ENCODE results near the gene SLC6A9. TPM values are rescaled to one million over a fixed set of nuclear protein-coding genes. Genes with fewer than 3 reads are reported as not detected.

SLC6A9 gene
- polyA plus RNA-seq, 2 of the 4 experiments (the other 2 are of a cell fraction): 9.0 to 17.7 TPM

DNA sequence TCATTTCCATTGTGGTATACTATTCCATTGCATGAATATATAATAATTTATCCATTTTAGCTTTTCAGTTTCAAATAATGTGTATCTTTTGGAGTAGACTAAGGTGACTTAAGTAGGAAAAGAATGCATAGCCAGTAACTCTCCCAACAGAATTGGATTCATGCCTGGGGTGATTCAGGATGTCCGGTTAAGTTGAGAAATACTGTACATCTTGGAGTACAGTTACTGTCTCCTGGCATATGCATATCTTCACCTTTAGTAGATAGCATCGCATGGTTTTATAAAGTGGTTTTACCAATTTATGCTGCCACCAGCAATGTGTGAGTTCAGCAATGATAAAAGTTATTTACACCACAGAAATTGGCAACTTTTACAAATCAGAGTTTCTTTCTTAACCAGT is 18.6 kb upstream of the SLC6A9 start:
- POLR2A ChIA-PET: no interaction called here
- Histone ChIP-seq H3K4me2 (peak overlapping the region; percentile 78), H3K9me3 (no peaks in the 10 kb centered on the region), H3K4me3 (peak overlapping the region; percentile 34; the same call in 1 of the 3 replicates), H3K27ac (peak overlapping the region; percentile 86 to 91), H3K4me1 (peaks cover 33% of the 10 kb centered on the region)
- ATAC-seq: peak; percentile 49 to 65; a peak in 5 of 6 replicates
- CTCF ChIA-PET: interaction anchor here (0.7 to 12.3 kb wide), 5 partner anchors 14 to 603 kb away, joined by 3 to 148 read pairs (median 15); no protein-coding TSS in a partner anchor
- TF ChIP-seq HDAC2 (IDR thresholded peaks at IDR 0.05) (no peak), HOXA7 (CRISPR knock-in tag; IDR thresholded peaks at IDR 0.05) (no peak), RAD21 (conservative IDR thresholded peaks at IDR 0.05 in 1 of 2, IDR thresholded peaks at IDR 0.05 in 1 of 2) (no peak), HMGXB4 (CRISPR knock-in tag; IDR thresholded peaks at IDR 0.05; ENCODE audit: borderline replicate concordance) (no peak), CEBPB (IDR thresholded peaks at IDR 0.05) (peak in 1 of 2 experiments; percentile 70; a peak in 2 of 4 replicates), GATA3 (IDR thresholded peaks at IDR 0.05; ENCODE audit: borderline replicate concordance) (peak; percentile 33; the same call in 1 of the 2 replicates), EHF (CRISPR knock-in tag; IDR thresholded peaks at IDR 0.05) (no peak), MAX (IDR thresholded peaks at IDR 0.05) (0 out of 2 replicates have a peak, but pooled peaks have one; percentile 21), FOSB (CRISPR knock-in tag; IDR thresholded peaks at IDR 0.05) (no peak), ATOH8 (CRISPR knock-in tag; IDR thresholded peaks at IDR 0.05; ENCODE audit: low read depth) (no peak), RARB (CRISPR knock-in tag; IDR thresholded peaks at IDR 0.05) (no peak), JUNB (IDR thresholded peaks at IDR 0.05) (no peak), SREBF2 (IDR thresholded peaks at IDR 0.05) (no peak), JUN (IDR thresholded peaks at IDR 0.05) (0 out of 5 replicates have a peak, but pooled peaks of 1 of the 2 experiments have one; percentile 16), CHD2 (IDR thresholded peaks at IDR 0.05; ENCODE audit: low read length, partially characterized antibody) (no peak), FOXS1 (CRISPR knock-in tag; IDR thresholded peaks at IDR 0.05) (no peak), HEYL (CRISPR knock-in tag; IDR thresholded peaks at IDR 0.05) (no peak), RNF2 (IDR thresholded peaks at IDR 0.05; ENCODE audit: borderline replicate concordance, low read depth) (no peak), MAZ (IDR thresholded peaks at IDR 0.05; ENCODE audit: borderline replicate concordance, low read depth, low read length) (no peak)
- TF ChIP-seq, protein P1, sequence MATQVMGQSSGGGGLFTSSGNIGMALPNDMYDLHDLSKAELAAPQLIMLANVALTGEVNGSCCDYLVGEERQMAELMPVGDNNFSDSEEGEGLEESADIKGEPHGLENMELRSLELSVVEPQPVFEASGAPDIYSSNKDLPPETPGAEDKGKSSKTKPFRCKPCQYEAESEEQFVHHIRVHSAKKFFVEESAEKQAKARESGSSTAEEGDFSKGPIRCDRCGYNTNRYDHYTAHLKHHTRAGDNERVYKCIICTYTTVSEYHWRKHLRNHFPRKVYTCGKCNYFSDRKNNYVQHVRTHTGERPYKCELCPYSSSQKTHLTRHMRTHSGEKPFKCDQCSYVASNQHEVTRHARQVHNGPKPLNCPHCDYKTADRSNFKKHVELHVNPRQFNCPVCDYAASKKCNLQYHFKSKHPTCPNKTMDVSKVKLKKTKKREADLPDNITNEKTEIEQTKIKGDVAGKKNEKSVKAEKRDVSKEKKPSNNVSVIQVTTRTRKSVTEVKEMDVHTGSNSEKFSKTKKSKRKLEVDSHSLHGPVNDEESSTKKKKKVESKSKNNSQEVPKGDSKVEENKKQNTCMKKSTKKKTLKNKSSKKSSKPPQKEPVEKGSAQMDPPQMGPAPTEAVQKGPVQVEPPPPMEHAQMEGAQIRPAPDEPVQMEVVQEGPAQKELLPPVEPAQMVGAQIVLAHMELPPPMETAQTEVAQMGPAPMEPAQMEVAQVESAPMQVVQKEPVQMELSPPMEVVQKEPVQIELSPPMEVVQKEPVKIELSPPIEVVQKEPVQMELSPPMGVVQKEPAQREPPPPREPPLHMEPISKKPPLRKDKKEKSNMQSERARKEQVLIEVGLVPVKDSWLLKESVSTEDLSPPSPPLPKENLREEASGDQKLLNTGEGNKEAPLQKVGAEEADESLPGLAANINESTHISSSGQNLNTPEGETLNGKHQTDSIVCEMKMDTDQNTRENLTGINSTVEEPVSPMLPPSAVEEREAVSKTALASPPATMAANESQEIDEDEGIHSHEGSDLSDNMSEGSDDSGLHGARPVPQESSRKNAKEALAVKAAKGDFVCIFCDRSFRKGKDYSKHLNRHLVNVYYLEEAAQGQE (IDR thresholded peaks at IDR 0.05): no peak
- 7% methylated on average over 2 of the region's 2 CpGs for WGBS (ENCODE audit: missing lambda C conversion rate)
- FAIRE-seq: peak; percentile 61
- DNase-seq (ENCODE audit: low read depth in 1 of 2, low spot score in 1 of 2): peak in 1 of 2 experiments; percentile 50
